Stimulated activated effector memory CD8-positive, alpha-beta T cell treated with anti-CD3 and anti-CD28 coated beads, Interleukin-12 subunit alpha, Interleukin-12 subunit beta, amount 100 ng/mL, for 72 hours (primary cell): ENCODE measurements around the gene SLC35F4.
"Not testable (repeated sequence)": the region's sequence is repeated elsewhere in the genome, so short reads cannot be mapped to it uniquely, and the experiment has no call there.

Experiments
- ATAC-seq: fragments of 150-1000 bp; cut with Tn5 transposase; 2 replicates; pipeline ENCODE4 v1.10.0; 2021
- DNase-seq, 2 donors: peaks; one replicate each; pipeline ENCODE4 v3.0.0; 2021 to 2022; ENCODE audit warnings: low spot score in 2 of 2
- H3K27ac Mint-ChIP-seq: one replicate; pipeline ENCODE4 v1.8.0; 2022; ENCODE audit warnings: mild to moderate bottlenecking, mixed read lengths
- H3K36me3 Mint-ChIP-seq: one replicate; pipeline ENCODE4 v1.8.0; 2022; ENCODE audit warnings: mild to moderate bottlenecking, mixed read lengths
- H3K4me1 Mint-ChIP-seq: one replicate; pipeline ENCODE4 v1.8.0; 2022; ENCODE audit warnings: mixed read lengths
- H3K4me3 Mint-ChIP-seq: one replicate; pipeline ENCODE4 v1.8.0; 2022; ENCODE audit warnings: mild to moderate bottlenecking, mixed read lengths
- H3K9me3 Mint-ChIP-seq: one replicate; pipeline ENCODE4 v1.8.0; 2022; ENCODE audit warnings: mixed read lengths

The SLC35F4 gene

GRCh38 chr14:57735276-57735675 lies 130.6 kb downstream of the SLC35F4 start:
- ATAC-seq (no peak), DNase-seq (no peak)
- H3K27ac Mint-ChIP-seq: no peak overlapping the region
- no peaks in the 10 kb centered on the region for H3K4me1 Mint-ChIP-seq
- no peak overlapping the region for H3K4me3 Mint-ChIP-seq
- no peaks in the 10 kb centered on the region for H3K36me3 Mint-ChIP-seq
- no peaks in the 10 kb centered on the region for H3K9me3 Mint-ChIP-seq

GRCh38 chr14:57732463-57733285 lies 133.2 kb downstream of the SLC35F4 start:
- H3K9me3 Mint-ChIP-seq: peaks cover 2% of the 10 kb centered on the region
- H3K4me1 Mint-ChIP-seq: no peaks in the 10 kb centered on the region
- DNase-seq: no peak
- no peak for ATAC-seq
- no peak overlapping the region for H3K4me3 Mint-ChIP-seq
- H3K36me3 Mint-ChIP-seq: no peaks in the 10 kb centered on the region
- H3K27ac Mint-ChIP-seq: no peak overlapping the region

GRCh38 chr14:57729208-57730187 lies 136.4 kb downstream of the SLC35F4 start:
- Mint-ChIP-seq H3K27ac (no peak overlapping the region), H3K4me3 (no peak overlapping the region), H3K9me3 (peaks cover 4% of the 10 kb centered on the region), H3K36me3 (no peaks in the 10 kb centered on the region), H3K4me1 (no peaks in the 10 kb centered on the region)
- peak; percentile 31 for ATAC-seq
- DNase-seq: no peak

- DNase-seq: no peak
- peaks cover 6% of the 10 kb centered on the region for H3K9me3 Mint-ChIP-seq
Measured at GRCh38 chr14:57725399-57726077, 140.4 kb downstream of the SLC35F4 start.

GRCh38 chr14:57722141-57722540 lies 143.8 kb downstream of the SLC35F4 start:
- not testable (repeated sequence) for H3K27ac Mint-ChIP-seq, H3K9me3 Mint-ChIP-seq, H3K4me1 Mint-ChIP-seq, H3K4me3 Mint-ChIP-seq, ATAC-seq, H3K36me3 Mint-ChIP-seq, DNase-seq

More at GRCh38 chr14:57725399-57726077, 140.4 kb downstream of the SLC35F4 start:
- H3K27ac Mint-ChIP-seq: no peak overlapping the region
- ATAC-seq: no peak
- H3K36me3 Mint-ChIP-seq: no peaks in the 10 kb centered on the region
- H3K4me1 Mint-ChIP-seq: no peaks in the 10 kb centered on the region
- no peak overlapping the region for H3K4me3 Mint-ChIP-seq

- ATAC-seq: no peak
- Mint-ChIP-seq H3K36me3 (no peaks in the 10 kb centered on the region), H3K4me3 (no peak overlapping the region), H3K4me1 (no peaks in the 10 kb centered on the region), H3K27ac (no peak overlapping the region), H3K9me3 (peaks cover 19% of the 10 kb centered on the region)
- DNase-seq: no peak
Measured at GRCh38 chr14:57714487-57714931, 151.4 kb downstream of the SLC35F4 start.

GRCh38 chr14:57712698-57713097 lies 153.2 kb downstream of the SLC35F4 start:
- ATAC-seq (no peak), DNase-seq (no peak)
- Mint-ChIP-seq H3K36me3 (no peaks in the 10 kb centered on the region), H3K9me3 (peaks cover 23% of the 10 kb centered on the region), H3K4me3 (no peak overlapping the region), H3K4me1 (no peaks in the 10 kb centered on the region), H3K27ac (no peak overlapping the region)

GRCh38 chr14:57712102-57712501 lies 153.8 kb downstream of the SLC35F4 start:
- no peak for DNase-seq
- no peak for ATAC-seq
- H3K36me3 Mint-ChIP-seq: no peaks in the 10 kb centered on the region
- no peak overlapping the region for H3K4me3 Mint-ChIP-seq
- no peaks in the 10 kb centered on the region for H3K4me1 Mint-ChIP-seq
- H3K27ac Mint-ChIP-seq: no peak overlapping the region
- H3K9me3 Mint-ChIP-seq: peaks cover 23% of the 10 kb centered on the region

- Mint-ChIP-seq H3K4me3 (no peak overlapping the region), H3K4me1 (no peaks in the 10 kb centered on the region), H3K36me3 (no peaks in the 10 kb centered on the region), H3K27ac (no peak overlapping the region), H3K9me3 (peaks cover 23% of the 10 kb centered on the region)
- no peak for DNase-seq
- ATAC-seq: no peak
Measured at GRCh38 chr14:57709909-57710308, 156.0 kb downstream of the SLC35F4 start.

- not testable (repeated sequence) for H3K4me1 Mint-ChIP-seq, ATAC-seq, H3K36me3 Mint-ChIP-seq, DNase-seq, H3K27ac Mint-ChIP-seq, H3K4me3 Mint-ChIP-seq
- peaks cover 19% of the 10 kb centered on the region for H3K9me3 Mint-ChIP-seq
Measured at GRCh38 chr14:57709086-57709485, 156.8 kb downstream of the SLC35F4 start.

- ATAC-seq (no peak), DNase-seq (no peak)
- H3K9me3 Mint-ChIP-seq: peaks cover 15% of the 10 kb centered on the region
- no peaks in the 10 kb centered on the region for H3K4me1 Mint-ChIP-seq
- H3K36me3 Mint-ChIP-seq: no peaks in the 10 kb centered on the region
- no peak overlapping the region for H3K27ac Mint-ChIP-seq
- H3K4me3 Mint-ChIP-seq: no peak overlapping the region
Measured at GRCh38 chr14:57707219-57707618, 158.7 kb downstream of the SLC35F4 start.

- Mint-ChIP-seq H3K4me3 (no peak overlapping the region), H3K4me1 (no peaks in the 10 kb centered on the region), H3K27ac (no peak overlapping the region), H3K9me3 (peaks cover 15% of the 10 kb centered on the region), H3K36me3 (no peaks in the 10 kb centered on the region)
- ATAC-seq (no peak), DNase-seq (no peak)
Measured at GRCh38 chr14:57704763-57705162, 161.1 kb downstream of the SLC35F4 start.

- DNase-seq: no peak
- Mint-ChIP-seq H3K4me3 (no peak overlapping the region), H3K27ac (no peak overlapping the region), H3K36me3 (no peaks in the 10 kb centered on the region), H3K4me1 (no peaks in the 10 kb centered on the region), H3K9me3 (no peaks in the 10 kb centered on the region)
- no peak for ATAC-seq
Measured at GRCh38 chr14:57699947-57700346, 165.9 kb downstream of the SLC35F4 start.

- Mint-ChIP-seq H3K27ac (no peak overlapping the region), H3K4me1 (no peaks in the 10 kb centered on the region), H3K36me3 (no peaks in the 10 kb centered on the region), H3K4me3 (no peak overlapping the region), H3K9me3 (peaks cover 5% of the 10 kb centered on the region)
- ATAC-seq (no peak), DNase-seq (no peak)
Measured at GRCh38 chr14:57692671-57693070, 173.2 kb downstream of the SLC35F4 start.

- ATAC-seq: no peak
- Mint-ChIP-seq H3K9me3 (peaks cover 5% of the 10 kb centered on the region), H3K4me3 (no peak overlapping the region), H3K4me1 (no peaks in the 10 kb centered on the region), H3K27ac (no peak overlapping the region), H3K36me3 (no peaks in the 10 kb centered on the region)
- DNase-seq: no peak
Measured at GRCh38 chr14:57687416-57687815, 178.5 kb downstream of the SLC35F4 start.
